Mesendoderm (in vitro differentiated cells): ENCODE measurements around the gene TBKBP1.

Experiments used
- DNase-seq: peaks from one replicate; pipeline ENCODE4 v3.0.0; 2013
- H2AK5ac ChIP-seq: 2 replicates; pipeline ENCODE4 v1.6.1; 2013; ENCODE audit warnings: low read length, inconsistent platforms
- H2BK120ac ChIP-seq: 2 replicates; pipeline ENCODE4 v1.6.1; 2013; ENCODE audit warnings: low read depth, mild to moderate bottlenecking, low read length, moderate library complexity, mixed read lengths
- H2BK15ac ChIP-seq: replicated peaks from 2 replicates; pipeline ENCODE4 v1.6.1; 2013; ENCODE audit warnings: low read depth, mild to moderate bottlenecking, moderate library complexity
- H2BK5ac ChIP-seq: 2 replicates; pipeline ENCODE4 v1.6.1; 2013; ENCODE audit warnings: low read length, inconsistent platforms
- H3K18ac ChIP-seq: 2 replicates; pipeline ENCODE4 v1.6.1; 2013; ENCODE audit warnings: mild to moderate bottlenecking, low read length, mixed read lengths
- H3K23ac ChIP-seq: one replicate; pipeline ENCODE4 v1.6.1; 2013; ENCODE audit warnings: low read length
- H3K27ac ChIP-seq: 2 replicates; pipeline ENCODE4 v1.5.1; 2013; ENCODE audit warnings: low read depth, mild to moderate bottlenecking, inconsistent platforms, low read length, moderate library complexity
- H3K27me3 ChIP-seq: 2 replicates; pipeline ENCODE4 v1.6.1; 2013; ENCODE audit warnings: low read length, control low read depth, mild to moderate bottlenecking, inconsistent platforms; ENCODE audit not compliant: insufficient read depth, poor library complexity
- H3K36me3 ChIP-seq: 2 replicates; pipeline ENCODE4 v1.6.1; 2013; ENCODE audit warnings: low read length, inconsistent platforms; ENCODE audit not compliant: control insufficient read depth, insufficient read depth
- H3K4ac ChIP-seq: one replicate; pipeline ENCODE4 v1.6.1; 2013; ENCODE audit warnings: low read depth, mild to moderate bottlenecking, low read length, moderate library complexity
- H3K4me1 ChIP-seq: 2 replicates; pipeline ENCODE4 v1.6.1; 2013; ENCODE audit warnings: low read depth, low read length, inconsistent platforms; ENCODE audit not compliant: control insufficient read depth
- H3K4me2 ChIP-seq: 2 replicates; pipeline ENCODE4 v1.6.1; 2013; ENCODE audit warnings: low read length
- H3K4me3 ChIP-seq: 2 replicates; pipeline ENCODE4 v1.5.1; 2013; ENCODE audit warnings: mild to moderate bottlenecking, low read length
- H3K56ac ChIP-seq: one replicate; pipeline ENCODE4 v1.6.1; 2013; ENCODE audit warnings: low read length
- H3K79me1 ChIP-seq: 2 replicates; pipeline ENCODE4 v1.6.1; 2013; ENCODE audit warnings: low read length, inconsistent platforms
- H3K79me2 ChIP-seq: 2 replicates; pipeline ENCODE4 v1.6.1; 2013; ENCODE audit warnings: mild to moderate bottlenecking, low read length; ENCODE audit not compliant: control insufficient read depth, insufficient read depth
- H3K9ac ChIP-seq: 2 replicates; pipeline ENCODE4 v1.6.1; 2013; ENCODE audit warnings: low read length, inconsistent platforms
- H4K5ac ChIP-seq: one replicate; pipeline ENCODE4 v1.6.1; 2013; ENCODE audit warnings: low read length
- H4K8ac ChIP-seq: one replicate; pipeline ENCODE4 v1.6.1; 2013; ENCODE audit warnings: low read depth, mild to moderate bottlenecking, control low read depth, low read length, moderate library complexity
- WGBS: extraction: QIAGEN DNeasy Blood & Tissue Kit; methylation state at CpG from one replicate; pipeline ENCODE4 v1.1.7; 2013; ENCODE audit warnings: low lambda C conversion rate, missing lambda C conversion rate; ENCODE audit not compliant: insufficient coverage; ENCODE audit errors: extremely low coverage; 5-methylcytosine and 5-hydroxymethylcytosine counted together

TBKBP1 gene

DNA sequence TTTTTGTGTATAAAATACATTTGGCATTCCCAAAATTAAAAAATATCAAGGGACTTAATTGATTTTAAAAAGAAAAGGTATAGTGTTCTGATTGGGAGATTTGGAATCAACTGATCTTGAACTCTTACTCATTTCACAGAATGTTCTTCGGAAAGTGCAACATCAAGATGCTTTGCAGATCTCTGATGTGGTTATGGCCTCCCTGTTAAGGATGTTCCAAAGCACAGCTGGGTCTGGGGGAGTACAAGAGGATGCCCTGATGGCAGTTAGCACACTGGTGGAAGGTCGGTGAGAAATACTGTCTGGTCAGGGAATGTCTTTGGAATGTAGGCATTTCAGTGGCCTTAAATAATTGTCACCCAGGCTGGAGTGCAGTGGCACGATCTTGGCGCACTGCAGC lies 19.5 kb upstream of the TBKBP1 start:
- H3K27ac ChIP-seq: no peak overlapping the region
- no peak overlapping the region for H3K4me3 ChIP-seq
- H3K9ac ChIP-seq: no peak overlapping the region
- no peak overlapping the region for H2BK15ac ChIP-seq
- no peak for DNase-seq
- WGBS: no CpG with 5 or more reads among the region's 4 CpGs
- no peak overlapping the region for H3K56ac ChIP-seq
- H3K79me2 ChIP-seq: peaks cover 4% of the 10 kb centered on the region
- no peaks in the 10 kb centered on the region for H3K27me3 ChIP-seq
- no peak overlapping the region for H4K8ac ChIP-seq
- H2BK120ac ChIP-seq: no peak overlapping the region
- no peak overlapping the region for H4K5ac ChIP-seq
- H2AK5ac ChIP-seq: no peak overlapping the region
- H3K4me2 ChIP-seq: no peak overlapping the region
- no peak overlapping the region for H3K18ac ChIP-seq
- H3K4me1 ChIP-seq: no peaks in the 10 kb centered on the region
- peaks cover 22% of the 10 kb centered on the region for H3K79me1 ChIP-seq
- no peak overlapping the region for H2BK5ac ChIP-seq
- no peak overlapping the region for H3K4ac ChIP-seq
- H3K23ac ChIP-seq: no peak overlapping the region
- peaks cover 43% of the 10 kb centered on the region for H3K36me3 ChIP-seq

DNA sequence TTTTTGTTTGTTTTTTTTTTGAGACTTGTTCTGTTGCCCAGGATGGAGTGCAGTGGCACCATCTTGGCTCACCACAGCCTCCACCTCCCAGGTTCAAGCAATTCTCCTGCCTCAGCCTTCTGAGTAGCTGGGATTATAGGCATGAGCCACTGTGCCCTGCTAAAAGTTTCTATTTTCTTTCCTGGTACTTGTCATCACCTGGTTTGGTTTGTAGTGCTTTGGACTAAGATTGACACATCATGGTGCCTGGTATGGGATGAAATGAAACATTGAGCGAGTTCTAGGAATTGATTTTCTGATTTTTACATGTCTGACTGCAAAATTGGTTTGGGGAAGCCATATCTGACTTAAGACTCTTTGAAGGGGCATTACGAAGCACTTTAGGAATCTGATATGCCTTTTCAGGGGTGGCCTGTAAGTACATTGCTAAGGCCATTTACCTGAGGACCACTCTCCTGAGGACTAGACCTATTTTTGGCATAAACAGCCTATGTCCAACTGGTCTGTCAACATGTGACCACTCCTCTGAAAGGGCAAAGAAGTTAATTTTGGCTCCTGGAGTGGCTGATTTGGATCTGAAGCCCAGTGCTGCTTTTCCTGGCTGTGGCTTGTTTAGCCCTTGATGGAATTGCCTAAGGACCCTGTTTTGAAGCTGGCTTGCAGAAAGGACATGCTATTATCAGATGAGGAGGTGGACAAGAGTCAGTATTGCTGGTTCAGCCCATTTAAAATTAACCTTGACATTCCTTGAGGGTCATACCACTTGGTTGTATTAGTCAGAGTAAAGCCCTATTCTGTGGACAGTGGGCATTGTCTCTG lies 18.4 kb upstream of the TBKBP1 start:
- Histone ChIP-seq H3K4me2 (no peak overlapping the region), H2BK15ac (no peak overlapping the region), H3K4me1 (no peaks in the 10 kb centered on the region), H3K27ac (no peak overlapping the region), H3K36me3 (peaks cover 43% of the 10 kb centered on the region), H3K79me2 (peaks cover 4% of the 10 kb centered on the region), H3K4ac (no peak overlapping the region), H3K9ac (no peak overlapping the region), H4K5ac (no peak overlapping the region), H4K8ac (no peak overlapping the region), H3K79me1 (peaks cover 15% of the 10 kb centered on the region), H3K23ac (no peak overlapping the region), H2BK120ac (no peak overlapping the region), H3K18ac (no peak overlapping the region), H3K27me3 (no peaks in the 10 kb centered on the region), H3K4me3 (no peak overlapping the region), H3K56ac (no peak overlapping the region), H2BK5ac (no peak overlapping the region), H2AK5ac (no peak overlapping the region)
- WGBS: no CpG with 5 or more reads among the region's 2 CpGs
- DNase-seq: no peak

DNA sequence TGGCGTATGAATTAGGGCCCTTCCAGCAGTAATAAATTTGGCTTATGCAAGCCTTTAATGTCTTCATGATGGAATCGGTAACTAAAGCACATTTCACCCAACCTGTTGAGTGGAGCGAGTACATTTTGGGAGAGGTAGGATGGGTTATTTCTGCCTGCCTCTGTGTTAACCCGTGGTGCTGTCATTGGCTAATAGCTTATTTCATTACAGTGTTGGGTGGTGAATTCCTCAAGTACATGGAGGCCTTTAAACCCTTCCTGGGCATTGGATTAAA lies 17.8 kb upstream of the TBKBP1 start:
- no peak overlapping the region for H2BK5ac ChIP-seq
- H2BK120ac ChIP-seq: no peak overlapping the region
- no CpG with 5 or more reads among the region's 4 CpGs for WGBS
- no peak overlapping the region for H4K8ac ChIP-seq
- H3K4me2 ChIP-seq: no peak overlapping the region
- H3K79me2 ChIP-seq: peaks cover 4% of the 10 kb centered on the region
- no peaks in the 10 kb centered on the region for H3K27me3 ChIP-seq
- H3K18ac ChIP-seq: no peak overlapping the region
- no peak overlapping the region for H3K56ac ChIP-seq
- H3K9ac ChIP-seq: no peak overlapping the region
- H2BK15ac ChIP-seq: no peak overlapping the region
- DNase-seq: no peak
- no peak overlapping the region for H3K4ac ChIP-seq
- no peak overlapping the region for H2AK5ac ChIP-seq
- H4K5ac ChIP-seq: no peak overlapping the region
- H3K23ac ChIP-seq: no peak overlapping the region
- H3K4me3 ChIP-seq: no peak overlapping the region
- peaks cover 45% of the 10 kb centered on the region for H3K36me3 ChIP-seq
- H3K27ac ChIP-seq: no peak overlapping the region
- H3K4me1 ChIP-seq: no peaks in the 10 kb centered on the region
- peaks cover 15% of the 10 kb centered on the region for H3K79me1 ChIP-seq

DNA sequence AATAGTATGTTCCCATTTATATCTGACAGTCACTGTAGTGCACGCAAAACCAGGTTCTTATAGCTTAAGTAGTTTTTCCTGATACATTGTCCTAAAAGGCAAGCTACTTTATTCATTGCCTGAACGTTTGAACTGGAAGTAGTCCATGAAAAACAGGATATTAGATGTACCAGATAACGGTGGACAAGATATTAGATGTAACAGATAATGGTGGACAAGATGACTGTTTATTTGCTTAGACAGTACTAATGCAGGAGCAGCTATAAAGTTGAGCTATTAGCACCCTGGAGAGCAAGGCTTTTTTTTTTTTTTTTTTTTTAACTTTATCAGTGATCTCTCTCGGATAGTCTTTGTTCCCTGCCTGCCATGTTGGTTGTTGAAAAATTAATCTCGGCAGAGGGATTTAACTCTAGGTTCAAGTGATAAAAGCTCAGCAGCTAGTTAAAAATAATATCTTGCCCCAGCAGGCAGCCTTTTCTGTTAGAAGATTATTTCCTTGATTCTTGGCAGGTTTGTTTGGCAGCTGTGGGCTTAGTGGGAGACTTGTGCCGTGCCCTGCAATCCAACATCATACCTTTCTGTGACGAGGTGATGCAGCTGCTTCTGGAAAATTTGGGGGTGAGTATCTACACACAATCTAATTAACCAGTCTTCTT lies 17.3 kb upstream of the TBKBP1 start:
- Histone ChIP-seq H4K5ac (no peak overlapping the region), H4K8ac (no peak overlapping the region), H2BK15ac (no peak overlapping the region), H2BK5ac (no peak overlapping the region), H3K79me1 (peaks cover 15% of the 10 kb centered on the region), H2AK5ac (no peak overlapping the region), H3K4ac (no peak overlapping the region), H3K79me2 (peaks cover 4% of the 10 kb centered on the region), H3K56ac (no peak overlapping the region), H3K4me3 (no peak overlapping the region), H3K27me3 (no peaks in the 10 kb centered on the region), H3K18ac (no peak overlapping the region), H3K4me1 (no peaks in the 10 kb centered on the region), H3K9ac (no peak overlapping the region), H3K36me3 (peaks cover 46% of the 10 kb centered on the region), H3K27ac (no peak overlapping the region), H3K23ac (no peak overlapping the region), H3K4me2 (no peak overlapping the region), H2BK120ac (no peak overlapping the region)
- DNase-seq: no peak
- no CpG with 5 or more reads among the region's 7 CpGs for WGBS

DNA sequence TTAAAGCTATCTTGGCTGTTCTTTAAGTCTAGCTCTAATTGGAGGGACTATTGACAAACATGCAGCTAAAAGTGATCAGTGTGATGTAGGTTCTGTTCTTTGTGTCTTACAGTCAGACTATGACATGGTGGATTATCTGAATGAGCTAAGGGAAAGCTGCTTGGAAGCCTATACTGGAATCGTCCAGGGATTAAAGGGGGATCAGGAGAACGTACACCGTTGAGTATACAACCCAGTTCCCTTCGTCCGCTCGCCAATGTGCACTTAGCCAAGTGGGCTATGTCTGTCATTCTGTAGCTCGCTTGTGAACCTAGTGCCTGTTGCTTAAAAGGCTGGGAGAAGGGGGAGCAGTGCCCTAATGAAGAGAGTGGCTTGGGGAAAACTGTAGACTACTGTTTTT lies 15.8 kb upstream of the TBKBP1 start:
- WGBS: no CpG with 5 or more reads among the region's 7 CpGs
- no peak overlapping the region for H2BK5ac ChIP-seq
- H4K5ac ChIP-seq: no peak overlapping the region
- no peak overlapping the region for H3K56ac ChIP-seq
- no peaks in the 10 kb centered on the region for H3K4me1 ChIP-seq
- no peak overlapping the region for H3K23ac ChIP-seq
- H3K27me3 ChIP-seq: no peaks in the 10 kb centered on the region
- H3K4me3 ChIP-seq: no peak overlapping the region
- no peak overlapping the region for H3K4me2 ChIP-seq
- peaks cover 13% of the 10 kb centered on the region for H3K79me1 ChIP-seq
- no peak overlapping the region for H3K27ac ChIP-seq
- H2BK120ac ChIP-seq: no peak overlapping the region
- peaks cover 3% of the 10 kb centered on the region for H3K79me2 ChIP-seq
- no peak overlapping the region for H3K18ac ChIP-seq
- H2AK5ac ChIP-seq: no peak overlapping the region
- DNase-seq: no peak
- no peak overlapping the region for H2BK15ac ChIP-seq
- peaks cover 47% of the 10 kb centered on the region for H3K36me3 ChIP-seq
- H3K4ac ChIP-seq: no peak overlapping the region
- H4K8ac ChIP-seq: no peak overlapping the region
- H3K9ac ChIP-seq: no peak overlapping the region
